Mammary epithelial cell (primary cell): ENCODE results near the gene FRMPD2.

Experiments used
- CTCF ChIP-seq, 2 donors: IDR thresholded peaks in 1 of 2; conservative IDR thresholded peaks in 1 of 2; 2 replicates each; pipeline ENCODE4 v1.5.1; 2011 to 2012; ENCODE audit warnings: inconsistent platforms in 2 of 2, low read length in 2 of 2, mild to moderate bottlenecking in 2 of 2, control low read depth in 1 of 2, low read depth in 1 of 2; ENCODE audit not compliant: insufficient read depth in 1 of 2; ENCODE audit errors: extremely low read depth in 1 of 2
- EZH2 ChIP-seq: IDR thresholded peaks from 2 replicates; pipeline ENCODE4 v1.6.1; 2012; ENCODE audit warnings: low read length, inconsistent platforms, borderline replicate concordance

GRCh38 chr10:48248462-48248861, 26.0 kb downstream of the FRMPD2 start:
- TF ChIP-seq CTCF (conservative IDR thresholded peaks at IDR 0.05 in 1 of 2, IDR thresholded peaks at IDR 0.05 in 1 of 2; ENCODE audit: extremely low read depth in 1 of 2, insufficient read depth in 1 of 2, low read depth in 1 of 2, low read length in 2 of 2), result no peak
- TF ChIP-seq EZH2, result no peak
